Measurements from ENCODE around the gene PSMA7.
"Not testable (repeated sequence)": the region's sequence is repeated elsewhere in the genome, so short reads cannot be mapped to it uniquely, and the experiment has no call there.

Gene PSMA7

DNA sequence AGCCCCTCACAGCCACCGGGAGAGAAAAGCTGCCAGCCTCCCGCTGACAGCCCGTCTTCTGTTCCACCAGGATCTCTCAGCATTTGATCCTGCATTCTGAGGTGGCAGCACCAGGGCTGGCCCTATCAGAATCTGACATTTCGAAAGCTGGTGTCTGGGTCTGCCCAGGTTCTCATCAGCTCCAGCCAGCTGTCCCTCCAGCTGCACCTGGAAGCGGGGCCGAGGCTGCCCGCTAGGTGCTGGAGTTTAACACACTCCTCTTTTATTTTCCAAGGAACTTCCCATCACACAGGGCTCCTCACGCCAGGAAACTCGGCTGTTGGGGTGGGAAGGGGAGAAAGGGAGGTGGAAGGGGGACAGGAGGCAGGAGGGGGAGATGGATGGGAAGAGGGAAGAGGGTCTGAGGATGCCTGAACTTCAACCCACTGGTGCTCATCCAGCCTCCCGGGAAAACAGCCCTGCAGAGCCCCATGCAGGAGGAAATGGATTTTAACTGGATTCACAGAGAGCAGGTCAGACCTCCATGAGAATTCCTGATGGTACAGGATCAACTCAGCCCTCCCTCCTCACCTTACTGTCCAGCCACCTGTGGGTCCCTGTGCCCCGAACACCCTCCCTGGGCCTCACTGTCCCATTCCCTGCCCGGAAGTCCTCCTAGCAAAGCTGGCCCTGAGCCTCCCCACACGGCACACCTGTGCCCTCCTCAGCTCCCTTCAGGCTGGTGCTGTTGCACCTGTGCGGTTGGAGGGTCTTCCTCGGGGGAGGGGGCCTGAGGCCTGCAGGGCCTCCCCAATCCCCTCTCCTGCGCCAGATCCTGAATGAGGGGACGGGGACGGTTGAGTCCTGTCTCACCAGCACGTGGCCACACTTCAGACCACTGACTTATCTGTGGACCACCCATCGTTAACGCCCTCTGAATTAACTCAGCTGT, 24.8 kb downstream of the PSMA7 start:
- DNase-seq, result no peak

DNA sequence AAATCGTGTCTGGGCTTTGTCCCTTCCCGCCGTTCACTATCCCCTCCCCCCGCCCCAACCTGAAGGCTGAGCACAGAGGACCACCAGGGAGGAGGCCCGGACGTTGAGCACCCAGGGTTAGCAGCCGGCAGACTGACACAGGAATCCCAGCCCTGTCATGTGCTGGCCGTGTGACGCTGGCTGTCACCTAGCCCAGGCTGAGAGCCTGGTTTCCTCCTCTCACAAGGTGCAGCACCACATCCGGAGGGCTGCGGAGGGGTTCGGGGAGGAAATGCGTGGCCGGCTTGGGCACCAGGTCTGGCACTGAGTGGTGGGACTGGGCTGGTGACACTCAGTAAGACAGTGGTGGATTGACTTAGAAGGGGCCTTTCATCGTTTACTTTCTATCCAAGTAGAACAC, 25.5 kb downstream of the PSMA7 start:
- peak; percentile 61 for DNase-seq

DNA sequence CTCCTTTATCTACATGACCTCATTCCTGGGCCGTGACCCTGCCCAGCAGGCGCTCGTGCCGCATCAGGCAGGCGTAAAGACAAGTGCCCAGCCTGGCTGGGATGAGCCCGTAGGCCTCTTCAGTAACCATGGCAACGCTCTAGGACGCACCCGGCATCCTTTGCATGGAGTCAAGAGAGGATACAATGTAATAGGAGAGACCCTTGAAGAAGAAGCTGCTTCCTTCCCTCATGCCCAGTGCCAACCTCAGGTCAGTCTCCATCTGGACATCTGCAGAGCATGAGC, 25.9 kb downstream of the PSMA7 start:
- DNase-seq, result no peak

DNA sequence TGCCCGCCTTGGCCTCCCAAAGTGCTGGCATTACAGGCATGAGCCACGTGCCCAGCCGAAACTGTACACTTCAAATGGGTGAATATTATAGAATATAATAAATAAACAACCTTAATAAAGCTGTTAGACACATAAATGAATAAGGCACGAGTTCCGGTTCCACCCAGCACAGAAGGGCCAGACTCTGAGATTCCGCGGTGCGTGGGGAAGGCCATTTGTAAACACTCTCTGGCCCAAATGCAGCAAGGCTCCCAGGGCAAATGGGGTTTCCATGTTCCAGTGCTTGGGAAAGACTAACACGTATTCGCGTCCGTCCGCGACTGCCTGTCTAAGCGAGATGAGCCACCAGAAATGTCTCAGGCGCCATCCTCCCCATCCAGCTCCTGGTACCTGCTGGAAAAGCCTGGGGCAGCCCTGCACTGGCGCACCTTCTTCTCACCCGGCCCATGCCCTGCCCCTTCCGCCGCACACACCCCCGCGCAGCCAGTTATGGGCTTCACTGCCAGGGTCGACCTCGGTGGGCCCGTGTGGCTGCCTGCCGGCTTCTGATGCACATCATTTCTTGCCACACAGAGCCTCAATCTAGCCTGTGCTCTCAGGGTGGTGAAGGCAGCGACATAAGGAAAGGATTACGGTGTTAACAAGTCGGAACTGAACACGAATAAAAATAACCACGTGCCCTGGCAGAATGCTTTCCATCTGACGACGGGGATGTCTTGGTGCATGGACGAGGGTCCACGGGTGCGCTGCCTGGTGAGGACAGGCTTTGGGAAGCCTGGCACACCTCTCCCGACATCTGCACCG, 26.4 kb downstream of the PSMA7 start:
- DNase-seq, result no peak

DNA sequence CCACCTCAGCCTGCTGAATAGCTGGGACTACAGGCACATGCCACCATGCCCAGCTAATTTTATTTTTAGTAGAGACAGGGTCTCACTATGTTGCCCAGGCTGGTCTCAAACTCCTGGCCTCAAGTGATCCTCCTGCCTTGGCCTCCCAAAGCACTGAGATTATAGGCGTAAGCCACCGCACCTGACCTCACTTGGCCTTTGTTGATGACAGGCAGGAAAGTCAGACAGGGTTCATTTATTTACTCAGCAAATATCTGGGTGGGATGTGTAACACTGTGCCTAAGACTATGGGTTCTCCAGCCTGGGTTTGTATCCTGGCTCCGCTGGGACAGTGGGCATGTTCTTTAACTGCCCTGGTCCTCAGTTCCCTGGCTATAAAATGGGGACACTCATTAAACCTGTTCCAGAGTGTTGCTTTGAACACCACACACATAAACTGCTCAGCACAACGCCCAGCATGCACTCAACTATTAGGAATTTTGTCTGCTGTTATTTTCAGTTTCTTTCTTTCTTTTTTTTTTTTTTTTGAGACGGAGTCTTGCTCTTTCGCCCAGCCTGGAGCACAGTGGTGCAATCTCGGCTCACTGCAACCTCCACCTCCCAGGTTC, 27.3 kb downstream of the PSMA7 start:
- DNase-seq, result not testable (repeated sequence)

DNA sequence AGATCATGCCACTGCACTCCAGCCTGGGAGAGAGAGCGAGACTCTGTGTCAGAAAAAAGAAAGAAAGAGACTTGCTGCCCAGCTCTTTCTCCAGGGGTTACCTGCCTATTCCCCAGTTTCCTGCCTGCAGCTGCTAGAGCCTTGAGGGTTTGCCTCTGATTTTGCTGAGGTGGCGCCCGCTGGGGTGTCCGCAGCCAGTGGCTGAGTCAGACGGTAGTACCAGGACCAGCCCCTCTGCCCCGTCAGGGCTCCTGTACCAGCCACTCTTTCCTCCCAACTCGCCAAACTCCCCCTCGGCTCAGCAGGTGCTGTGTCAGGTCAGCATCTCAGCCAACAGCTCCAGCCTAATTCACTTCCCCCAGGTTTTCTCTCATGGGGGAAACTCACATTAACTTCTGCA, 28.3 kb downstream of the PSMA7 start:
- DNase-seq, result no peak

DNA sequence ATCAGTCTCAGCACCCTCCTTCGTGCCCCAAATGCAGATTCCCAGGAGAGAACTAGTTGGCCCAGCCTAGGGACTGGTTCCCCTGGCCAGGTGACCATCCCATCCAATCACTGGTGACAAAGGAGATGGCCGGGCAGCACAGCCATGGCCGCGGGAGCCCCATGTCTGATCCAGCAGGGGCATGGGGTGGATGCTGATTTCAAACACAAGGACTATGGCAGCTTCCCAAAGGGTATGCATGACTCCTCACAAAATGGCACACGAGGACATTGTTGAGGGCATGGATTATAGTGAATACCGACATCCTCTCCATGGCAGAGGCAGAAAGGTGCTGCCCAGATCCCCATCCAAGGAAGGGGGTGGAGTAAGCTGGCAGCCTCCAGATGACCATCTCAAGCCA, 30.8 kb downstream of the PSMA7 start:
- DNase-seq, result no peak

DNA sequence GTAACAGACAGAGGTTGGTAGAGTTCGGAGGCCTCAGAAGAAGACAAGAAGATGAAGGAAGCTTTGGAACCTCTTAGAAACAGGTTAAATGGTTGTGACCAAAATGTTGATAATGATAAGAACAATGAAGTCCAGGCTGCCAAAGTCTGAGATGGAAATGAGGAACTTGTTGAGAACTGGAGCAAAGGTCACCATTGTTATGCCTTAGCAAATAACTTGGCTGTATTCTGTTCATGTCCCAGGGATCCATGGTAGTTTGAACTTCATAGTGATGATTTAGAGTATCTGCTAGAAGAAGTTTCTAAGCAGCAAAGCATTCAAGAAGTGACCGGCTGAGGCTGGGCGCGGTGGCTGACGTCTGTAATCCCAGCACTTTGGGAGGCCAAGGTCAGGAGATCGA, 32.0 kb downstream of the PSMA7 start:
- DNase-seq, result no peak

DNA sequence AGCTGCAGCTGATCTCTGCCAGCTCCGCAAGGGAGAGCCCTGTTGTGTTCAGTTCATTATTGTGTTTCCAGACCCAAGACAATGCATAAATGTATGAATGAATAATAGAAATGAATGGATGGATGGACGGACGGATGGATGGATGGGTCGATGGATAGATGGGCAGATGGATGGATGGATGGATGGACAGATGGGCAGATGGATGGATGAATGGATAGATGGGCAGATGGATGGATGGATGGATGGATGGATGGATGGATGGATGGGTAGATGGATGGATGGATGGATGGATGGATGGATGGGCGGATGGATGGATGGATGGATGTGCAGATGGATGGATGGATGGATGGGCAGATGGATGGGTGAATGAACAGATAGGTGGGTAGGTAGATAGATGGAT, 37.6 kb downstream of the PSMA7 start:
- DNase-seq, result no peak

DNA sequence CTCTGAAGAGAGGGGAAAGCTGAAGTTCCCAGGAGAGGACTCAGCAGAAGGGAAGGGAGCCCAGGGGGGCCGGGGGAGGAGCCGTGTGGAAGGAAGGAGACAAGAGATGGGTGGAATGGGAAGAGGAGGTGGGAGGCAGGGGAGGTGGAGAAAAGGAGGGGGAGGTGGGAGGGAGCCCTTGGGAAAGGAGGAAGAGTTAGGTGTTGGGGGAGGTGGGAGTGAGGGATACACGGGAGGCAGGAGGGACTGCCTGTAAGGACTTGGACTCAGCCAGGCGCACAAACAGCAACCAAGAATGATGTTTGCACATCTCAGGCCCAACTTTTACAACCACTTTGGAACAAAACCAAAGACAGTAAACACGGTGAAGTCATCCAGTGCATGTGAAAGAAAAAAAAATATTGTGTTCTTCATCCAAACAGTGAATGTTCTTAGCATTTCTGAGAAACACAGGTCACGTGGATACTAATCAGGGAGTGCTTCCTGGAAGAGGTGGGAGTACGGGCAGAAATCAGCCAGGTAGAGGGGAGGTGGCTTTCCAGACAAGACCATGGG, 38.3 kb downstream of the PSMA7 start:
- no peak for DNase-seq

DNA sequence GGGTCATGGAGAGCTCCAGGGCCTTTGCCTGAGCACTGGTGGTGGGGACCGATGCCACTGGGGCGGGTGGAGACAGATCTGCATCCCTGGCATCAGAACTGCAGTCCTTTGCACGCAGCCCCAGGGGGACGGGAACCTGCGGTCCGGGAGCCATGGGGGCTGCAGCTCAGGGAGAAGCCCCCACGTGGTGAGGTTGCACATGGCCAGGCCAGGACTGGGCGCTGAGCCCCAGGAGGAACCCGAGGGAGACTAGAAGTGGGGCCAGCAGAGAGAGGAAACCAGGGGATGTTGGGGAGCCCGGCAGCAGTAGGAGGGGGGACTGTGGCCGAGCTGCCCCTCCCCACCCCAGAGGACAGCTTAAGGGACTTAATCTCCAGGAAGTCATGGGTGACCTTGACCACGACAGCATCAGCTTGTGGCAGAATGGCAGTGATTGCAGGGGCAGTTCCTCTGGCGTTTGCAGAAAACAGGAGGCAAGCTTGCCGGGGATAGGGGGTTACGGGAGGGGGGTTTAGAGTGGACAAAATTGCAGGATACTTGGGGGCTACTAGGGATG, 38.9 kb downstream of the PSMA7 start:
- DNase-seq, result no peak

DNA sequence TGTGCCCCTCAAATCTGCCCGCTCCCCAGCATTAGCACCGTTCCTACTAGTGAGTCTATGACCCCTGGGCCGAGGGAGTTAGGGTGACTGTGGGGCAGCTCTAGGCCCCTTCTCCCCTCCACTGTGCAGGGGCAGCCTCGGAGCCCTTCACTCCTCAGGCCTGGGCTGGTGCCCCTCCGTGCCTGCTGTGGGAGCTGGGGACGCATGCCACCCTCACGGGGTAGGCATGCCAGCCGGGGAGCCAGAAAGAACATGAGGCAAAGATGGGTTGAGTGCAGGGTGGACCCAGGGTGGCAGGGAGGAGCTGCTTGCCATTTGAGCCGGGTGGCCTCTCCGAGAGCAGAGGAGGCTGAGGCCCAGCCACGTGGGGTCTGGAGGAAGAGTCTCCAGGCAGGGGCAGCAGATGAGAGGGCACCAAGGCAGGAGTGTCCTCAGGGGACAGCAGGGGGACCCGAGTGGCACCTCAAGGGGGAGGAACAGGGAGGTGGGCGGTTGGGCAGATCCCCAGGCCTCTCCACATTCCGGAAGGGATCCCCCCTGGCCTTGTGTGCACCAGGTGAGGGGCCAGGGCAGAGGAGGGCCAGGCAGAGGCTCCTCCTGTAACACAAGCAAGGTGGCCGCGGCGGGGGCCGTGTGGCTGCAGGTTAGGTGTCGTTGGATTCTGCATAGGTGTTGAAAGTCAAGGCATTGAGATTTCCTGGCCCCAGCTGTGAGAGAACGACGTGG, 39.5 kb downstream of the PSMA7 start:
- DNase-seq, result no peak

DNA sequence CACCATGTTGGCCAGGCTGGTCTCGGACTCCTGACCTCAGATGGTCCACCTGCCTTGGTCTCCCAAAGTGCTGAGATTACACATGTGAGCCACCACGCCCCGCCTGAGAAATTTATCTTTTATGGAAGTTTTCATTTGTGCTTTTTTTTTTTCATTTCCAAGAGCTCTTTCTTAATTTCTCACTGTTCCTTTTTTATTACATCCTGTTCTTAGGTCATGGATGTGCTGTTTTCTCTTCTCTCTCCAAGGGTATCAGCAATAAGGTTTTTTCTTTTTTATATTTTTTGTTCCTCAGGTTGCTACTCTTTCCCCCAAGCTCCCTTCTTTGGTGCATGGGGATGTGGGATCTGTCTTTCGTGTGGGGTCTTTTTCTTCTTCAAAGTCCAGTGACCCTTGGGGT, 42.1 kb downstream of the PSMA7 start:
- DNase-seq, result no peak

DNA sequence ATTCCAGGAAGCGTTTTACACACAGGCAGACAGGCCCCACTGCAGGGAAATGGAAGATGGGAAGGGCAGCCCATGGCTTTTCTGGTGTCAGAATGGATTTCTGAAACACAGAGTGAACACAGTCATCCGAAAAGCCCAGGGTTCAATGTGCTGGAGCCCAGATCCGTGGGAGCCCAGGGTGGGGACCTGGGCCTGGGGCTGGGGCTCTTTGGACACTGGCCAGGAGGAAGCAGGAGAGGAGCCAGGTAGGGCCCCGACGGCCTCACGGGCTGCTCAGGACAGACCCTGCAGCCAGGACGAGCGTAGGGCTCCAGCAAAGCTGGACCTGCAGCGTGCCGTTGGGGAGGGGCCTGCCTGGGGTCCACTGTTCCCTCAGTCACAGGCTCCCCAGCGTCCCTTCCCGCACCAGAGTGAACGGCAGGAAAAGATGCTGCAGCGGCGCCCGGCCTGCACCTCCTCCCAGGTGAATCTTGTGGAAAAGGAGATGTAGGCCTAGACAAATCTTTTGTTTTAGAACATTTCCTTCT, 45.2 kb downstream of the PSMA7 start:
- no peak for DNase-seq

DNA sequence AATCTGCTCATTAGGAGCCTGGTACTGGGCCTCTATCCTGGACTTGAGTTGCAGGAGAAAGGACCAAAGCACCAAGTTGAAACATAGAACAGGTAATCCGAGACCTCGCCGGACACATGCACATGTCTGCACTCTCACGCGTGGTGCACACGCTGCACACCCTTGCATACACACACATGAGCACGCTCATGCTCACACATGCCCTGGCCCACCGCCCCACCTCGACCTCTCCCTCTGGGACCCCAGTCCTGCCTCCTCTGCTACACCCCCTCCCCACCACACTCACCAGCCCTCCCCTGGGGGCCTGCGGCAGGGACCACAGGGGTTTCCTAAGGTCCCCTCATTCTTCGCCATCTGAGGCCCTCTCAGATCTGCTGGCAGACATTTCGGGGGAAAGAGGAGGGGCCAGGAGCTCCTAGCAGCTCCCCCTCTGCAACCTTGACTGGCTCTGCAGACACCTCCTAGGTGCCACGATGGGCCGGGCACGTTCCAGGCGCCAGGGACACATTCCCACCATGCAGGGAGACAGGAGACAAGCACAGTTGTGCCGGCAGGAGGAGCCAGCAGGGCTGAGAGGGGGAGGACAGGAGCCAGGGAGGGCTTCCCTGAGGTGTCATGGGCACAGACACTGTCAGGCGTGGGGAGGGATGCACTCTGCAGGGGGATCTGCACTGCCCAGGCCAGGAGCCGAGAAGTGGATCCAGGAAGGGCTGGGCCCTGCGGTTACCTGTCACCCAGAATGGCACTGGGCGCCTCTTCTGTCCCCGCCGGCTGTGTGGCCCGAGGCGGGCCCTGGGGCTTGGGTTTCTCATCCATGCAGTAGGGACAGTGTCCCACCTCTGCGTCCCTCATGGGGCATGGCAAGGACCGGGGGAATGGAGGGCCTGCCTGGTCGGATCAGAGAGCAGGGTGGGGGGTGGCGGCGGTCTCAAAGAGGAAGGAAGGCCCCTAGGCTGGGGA, 46.5 kb downstream of the PSMA7 start:
- no peak for DNase-seq

DNA sequence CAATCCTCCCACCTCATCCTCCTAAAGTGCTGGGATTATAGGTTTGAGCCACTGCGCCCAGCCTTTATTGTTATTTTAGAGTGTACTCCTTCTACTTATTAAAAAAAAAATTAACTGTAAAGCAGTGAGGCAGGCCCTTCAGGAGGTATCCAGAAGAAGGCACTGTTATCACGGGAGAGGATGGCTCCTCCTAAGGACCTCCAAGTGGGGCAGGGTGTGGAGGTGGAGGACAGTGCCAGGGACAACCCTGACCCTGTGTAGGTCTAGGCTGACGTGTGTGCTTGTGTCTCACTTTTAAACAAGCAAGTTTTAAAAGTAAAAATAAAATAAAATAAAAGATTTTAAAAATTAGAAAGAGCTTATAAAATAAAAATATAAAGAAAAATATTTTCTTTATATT, 53.8 kb downstream of the PSMA7 start:
- no peak for DNase-seq

DNA sequence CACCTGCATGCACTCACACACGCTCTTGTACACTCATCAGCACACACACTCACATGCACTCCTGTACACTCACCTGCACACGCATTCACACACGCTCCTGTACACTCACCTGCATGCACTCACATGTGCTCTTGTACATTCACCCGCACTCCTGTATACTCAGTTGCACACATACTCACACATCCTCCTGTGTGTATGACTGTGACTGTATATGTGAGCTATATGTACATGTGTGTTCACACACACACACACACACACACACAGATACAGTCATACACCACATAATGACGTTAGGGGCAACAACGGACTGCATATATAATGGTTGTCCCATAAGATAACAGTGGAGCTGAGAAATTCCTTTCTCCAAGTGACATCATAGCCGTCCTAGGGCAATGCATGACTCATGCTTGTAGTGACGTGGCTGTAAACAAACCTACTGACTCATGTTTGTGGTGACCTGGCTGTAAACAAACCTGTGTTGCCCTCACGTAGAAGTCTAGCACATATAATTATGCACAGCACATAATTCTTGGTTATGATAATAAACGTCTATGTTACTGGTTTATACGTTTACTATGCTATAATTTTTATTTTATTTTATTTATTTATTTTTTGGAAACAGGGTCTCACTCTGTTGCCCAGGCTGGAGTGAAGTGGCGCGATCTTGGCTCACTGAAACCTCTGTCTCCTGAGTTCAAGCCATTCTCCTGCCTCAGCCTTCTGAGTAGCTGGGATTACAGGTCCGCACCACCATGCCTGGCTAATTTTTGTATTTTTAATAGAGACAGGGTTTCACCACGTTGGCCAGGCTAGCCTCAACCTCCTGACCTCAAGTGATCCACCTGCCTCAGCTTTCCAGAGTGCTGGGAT, 54.7 kb downstream of the PSMA7 start:
- DNase-seq, result peak; percentile 24

DNA sequence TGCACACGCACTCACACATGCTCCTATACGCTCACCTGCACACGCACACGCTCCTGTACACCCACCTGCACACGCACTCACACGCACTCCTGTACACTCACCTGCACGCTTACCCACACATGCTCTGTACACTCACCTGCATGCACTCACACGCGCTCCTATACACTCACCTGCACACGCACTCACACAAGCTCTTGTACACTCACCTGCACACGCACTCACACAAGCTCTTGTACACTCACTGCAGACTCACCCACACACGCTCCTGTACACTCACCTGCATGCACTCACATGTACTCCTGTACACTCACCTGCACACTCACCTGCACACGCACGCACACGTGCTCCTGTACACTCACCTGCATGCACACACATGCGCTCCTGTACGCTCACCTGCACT, 55.6 kb downstream of the PSMA7 start:
- no peak for DNase-seq

DNA sequence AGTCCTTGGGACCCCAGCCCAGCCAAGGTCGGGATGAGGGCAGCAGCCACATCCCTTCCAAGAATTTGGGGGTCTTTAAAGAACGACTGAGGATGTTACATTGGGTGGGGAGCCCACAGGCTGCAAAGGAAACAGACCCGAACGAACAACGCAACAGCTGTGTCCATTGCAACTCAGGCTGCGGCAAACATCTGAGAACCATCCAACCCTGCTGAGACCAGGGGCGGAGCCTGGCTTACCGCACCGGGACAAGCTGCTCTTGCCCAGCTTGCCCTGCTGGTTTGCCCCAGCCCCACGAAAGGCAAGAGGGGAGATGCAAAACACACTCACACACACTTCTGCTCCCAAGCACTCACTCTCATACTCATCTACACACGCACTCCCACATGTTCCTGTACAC, 56.0 kb downstream of the PSMA7 start:
- DNase-seq, result no peak

Measured in activated CD4-positive, alpha-beta T cell treated with anti-CD3 and anti-CD28 coated beads, Interleukin-2, amount 50 U/mL, for 16 hours (primary cell).